GM18508 (cell line): Measurements from ENCODE around the gene GSDMA.

Source experiments
- ATAC-seq: cut with Tn5 transposase; IDR thresholded peaks from one replicate; pipeline ENCODE4 v1.9.1; 2021; ENCODE audit warnings: moderate number of reproducible peaks; ENCODE audit not compliant: insufficient read depth, unreplicated experiment

Gene GSDMA, protein sequence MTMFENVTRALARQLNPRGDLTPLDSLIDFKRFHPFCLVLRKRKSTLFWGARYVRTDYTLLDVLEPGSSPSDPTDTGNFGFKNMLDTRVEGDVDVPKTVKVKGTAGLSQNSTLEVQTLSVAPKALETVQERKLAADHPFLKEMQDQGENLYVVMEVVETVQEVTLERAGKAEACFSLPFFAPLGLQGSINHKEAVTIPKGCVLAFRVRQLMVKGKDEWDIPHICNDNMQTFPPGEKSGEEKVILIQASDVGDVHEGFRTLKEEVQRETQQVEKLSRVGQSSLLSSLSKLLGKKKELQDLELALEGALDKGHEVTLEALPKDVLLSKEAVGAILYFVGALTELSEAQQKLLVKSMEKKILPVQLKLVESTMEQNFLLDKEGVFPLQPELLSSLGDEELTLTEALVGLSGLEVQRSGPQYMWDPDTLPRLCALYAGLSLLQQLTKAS

DNA sequence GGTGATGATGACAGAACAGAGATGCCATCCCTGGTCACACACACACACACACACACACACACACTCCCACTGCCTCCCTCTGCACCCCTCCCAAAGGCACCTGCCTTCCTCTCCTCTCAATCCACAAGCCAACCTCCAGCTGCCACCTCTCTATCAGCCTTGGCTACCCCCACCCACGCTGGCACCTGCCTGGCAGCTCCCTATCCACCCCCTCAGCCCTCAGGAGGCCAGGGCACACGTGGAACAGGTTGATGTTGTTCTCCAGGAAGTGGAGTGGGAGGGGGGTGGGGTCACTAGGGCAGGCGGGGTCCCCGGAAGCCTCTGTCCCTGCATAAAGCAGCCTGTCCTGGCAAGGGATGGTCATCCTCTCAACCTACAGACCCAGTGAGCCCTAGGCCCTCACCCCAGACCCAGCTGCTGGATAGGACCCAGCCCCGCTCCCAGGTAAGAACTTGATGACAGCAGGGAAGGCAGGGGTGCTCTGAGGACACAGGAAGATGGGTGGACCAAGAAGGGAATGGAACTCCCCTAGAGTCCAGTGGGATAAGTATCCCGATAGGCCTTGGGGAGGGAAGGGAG lies at the start of gene GSDMA:
GSDMA (plus strand) TSS at position 363 of the 579 bp plus-strand sequence. CDS start 2,684 bp downstream, outside the sequence.
- ATAC-seq, result no peak

DNA sequence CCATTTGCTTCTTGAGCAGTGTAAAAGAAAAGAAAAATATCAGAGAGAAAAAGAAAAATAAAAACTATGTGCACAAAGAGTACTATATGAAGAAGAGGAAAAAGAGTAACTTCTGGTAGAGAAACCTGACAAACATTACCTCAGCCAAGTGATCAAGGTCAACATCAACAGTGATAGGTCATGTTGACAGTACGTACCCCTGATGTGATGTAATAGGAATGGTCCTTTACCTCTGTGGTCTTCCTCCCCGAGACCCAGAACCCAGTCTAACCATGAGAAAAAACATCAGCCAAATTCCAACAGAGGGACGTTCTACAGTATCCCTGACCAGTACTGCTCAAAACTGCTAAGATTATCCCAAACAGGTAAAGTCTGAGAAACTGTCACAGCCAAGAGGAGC lies 48.8 kb upstream of the GSDMA start:
- no peak for ATAC-seq

DNA sequence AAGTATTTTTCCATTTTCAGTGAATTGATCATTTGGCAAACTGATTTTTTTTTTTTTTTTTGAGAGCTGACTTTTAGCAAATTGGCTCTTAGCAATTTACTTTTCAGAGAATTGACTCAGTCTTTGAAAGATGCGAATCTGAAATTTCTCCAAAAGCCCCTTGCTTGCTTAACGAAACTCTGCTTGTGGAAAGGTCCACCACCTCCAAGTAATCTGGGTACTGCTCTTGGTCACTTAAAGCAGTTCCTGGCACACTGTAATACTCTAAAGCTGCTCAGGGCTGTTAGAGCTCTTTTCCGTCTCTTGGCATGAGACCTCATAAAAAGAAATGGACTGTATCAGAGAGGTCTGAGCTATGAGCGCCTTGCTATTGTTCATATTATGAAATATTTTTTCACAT lies 47.2 kb upstream of the GSDMA start:
- ATAC-seq, result no peak

DNA sequence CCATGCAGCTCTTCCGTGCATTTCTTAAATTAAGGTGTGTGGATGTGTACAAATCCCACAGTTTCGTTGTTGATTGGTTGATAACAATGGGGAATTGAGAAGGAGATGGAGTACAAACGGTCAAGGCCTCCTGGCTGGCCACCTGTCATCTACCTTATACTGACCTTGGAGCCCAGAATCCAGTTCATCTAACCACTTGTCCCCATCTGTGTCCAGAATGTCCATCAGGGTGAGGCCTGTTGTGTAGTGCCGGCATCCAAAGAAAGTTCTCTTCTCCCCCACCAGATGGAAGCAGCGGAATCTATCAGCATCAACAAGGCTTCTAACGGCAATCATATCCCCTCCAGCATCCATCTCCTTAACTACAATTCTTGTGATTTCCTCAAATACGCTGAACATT lies 45.9 kb upstream of the GSDMA start:
- no peak for ATAC-seq

DNA sequence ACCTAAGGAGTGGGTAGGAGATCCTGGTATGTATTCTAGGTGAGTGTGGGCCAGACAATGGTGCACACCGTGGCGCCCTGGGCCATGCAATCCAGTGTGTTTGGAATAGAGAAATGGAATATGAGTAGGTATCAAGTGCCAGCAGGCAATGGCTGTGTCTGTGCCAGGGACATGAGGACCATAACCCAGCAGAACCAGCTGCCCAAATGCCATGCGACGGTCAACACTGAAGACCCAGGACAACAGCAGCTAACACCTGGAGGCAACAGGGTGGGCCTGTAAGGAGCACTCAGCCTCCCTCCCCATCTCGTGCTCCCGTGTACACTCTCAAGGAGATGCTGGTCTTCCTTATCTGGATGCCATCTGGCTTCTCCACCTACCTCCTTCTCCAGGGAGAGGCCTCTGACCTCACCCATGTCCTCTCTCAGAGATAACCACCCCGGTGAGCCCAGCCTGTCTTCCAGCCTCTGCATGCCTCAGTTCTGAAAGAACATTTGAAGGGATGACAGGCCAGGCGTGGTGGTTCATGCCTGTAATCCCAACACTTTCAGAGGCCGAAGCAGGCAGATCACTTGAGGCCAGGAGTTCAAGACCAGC lies 43.6 kb upstream of the GSDMA start:
- ATAC-seq, result no peak

DNA sequence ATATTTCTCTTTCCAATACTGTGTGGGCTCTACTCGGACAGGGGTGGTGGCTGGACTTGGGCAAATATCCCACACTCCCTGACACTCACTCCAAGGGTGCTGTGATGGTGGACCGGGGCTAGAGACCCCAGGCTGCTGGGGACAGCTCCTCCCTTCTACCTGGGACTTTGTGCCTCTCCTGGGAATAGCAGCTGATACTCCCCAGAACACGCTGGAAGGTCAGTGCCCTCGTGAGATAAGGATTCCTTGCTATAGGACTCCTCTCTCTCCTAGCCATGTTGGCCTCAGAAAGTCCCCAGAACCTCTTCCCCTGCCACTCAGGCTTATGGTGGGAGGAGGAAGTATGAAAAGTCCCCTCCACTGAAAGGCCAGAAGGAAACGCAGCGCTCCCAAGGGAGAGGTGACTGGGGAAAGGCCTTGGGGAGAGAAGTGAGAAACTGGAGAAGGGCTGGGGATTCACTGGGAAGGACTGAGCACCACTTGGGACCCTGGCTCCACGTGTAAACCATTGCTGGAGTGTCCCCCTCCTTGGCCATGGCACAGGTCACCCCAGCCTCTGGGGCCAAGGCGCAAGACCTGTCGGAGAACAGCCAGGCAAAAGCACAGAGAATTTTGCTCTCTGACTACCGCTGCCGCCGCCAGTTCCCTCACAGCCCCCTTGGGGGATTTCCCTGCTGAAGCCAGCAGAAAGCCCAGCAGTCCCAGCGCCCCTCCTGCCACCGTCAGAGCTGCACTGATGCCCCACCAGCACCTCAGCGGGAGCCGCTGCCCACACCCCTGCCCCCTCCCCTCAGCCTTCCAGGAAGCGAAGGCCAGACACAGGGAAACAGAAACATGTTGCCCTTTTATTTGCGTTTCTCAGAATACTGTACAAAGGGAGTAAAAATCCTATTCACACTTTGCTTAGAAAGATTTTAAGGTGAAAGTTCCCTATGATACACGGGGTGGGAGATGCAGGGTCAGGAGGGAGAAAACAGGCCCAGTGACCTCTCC lies 42.3 kb upstream of the GSDMA start:
- ATAC-seq, result no peak

DNA sequence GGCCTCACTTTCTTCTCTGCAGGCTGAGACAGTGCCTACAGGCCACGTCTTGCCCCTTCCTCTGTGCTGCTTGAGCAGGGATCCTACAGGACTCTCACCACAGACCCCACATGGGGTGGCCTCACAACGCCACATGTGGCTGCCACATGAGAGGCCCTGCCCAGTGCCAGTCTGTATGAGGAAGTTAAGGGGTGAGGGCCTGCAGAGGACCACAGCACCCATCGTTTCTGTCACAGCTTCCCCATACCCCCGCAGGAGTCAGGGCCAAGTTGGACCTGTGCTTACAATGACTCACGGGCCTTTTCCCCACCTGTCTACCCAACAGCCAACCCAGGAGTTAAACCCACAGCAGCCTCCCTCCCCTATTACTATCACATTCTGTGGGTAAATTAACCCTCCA lies 41.5 kb upstream of the GSDMA start:
- ATAC-seq, result no peak

DNA sequence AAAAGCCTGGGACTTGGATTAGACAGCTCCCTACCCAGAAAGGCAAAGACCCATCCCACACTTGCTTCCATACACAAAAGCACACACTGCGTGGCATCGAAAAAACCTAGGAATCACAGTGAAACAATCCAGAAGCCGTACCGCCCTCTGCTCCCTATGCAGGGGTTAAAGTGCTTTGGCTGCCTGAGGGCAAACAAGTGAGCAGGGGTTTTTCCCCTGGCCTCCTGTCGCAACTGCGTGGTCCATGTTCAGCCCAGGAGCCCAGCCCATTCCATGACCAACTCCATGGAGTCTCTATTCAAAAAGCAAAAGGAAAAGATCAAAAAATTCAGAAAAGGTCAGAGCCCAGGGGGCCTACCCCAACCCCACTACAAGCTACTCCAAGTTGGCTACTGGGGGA lies 40.8 kb upstream of the GSDMA start:
- no peak for ATAC-seq

DNA sequence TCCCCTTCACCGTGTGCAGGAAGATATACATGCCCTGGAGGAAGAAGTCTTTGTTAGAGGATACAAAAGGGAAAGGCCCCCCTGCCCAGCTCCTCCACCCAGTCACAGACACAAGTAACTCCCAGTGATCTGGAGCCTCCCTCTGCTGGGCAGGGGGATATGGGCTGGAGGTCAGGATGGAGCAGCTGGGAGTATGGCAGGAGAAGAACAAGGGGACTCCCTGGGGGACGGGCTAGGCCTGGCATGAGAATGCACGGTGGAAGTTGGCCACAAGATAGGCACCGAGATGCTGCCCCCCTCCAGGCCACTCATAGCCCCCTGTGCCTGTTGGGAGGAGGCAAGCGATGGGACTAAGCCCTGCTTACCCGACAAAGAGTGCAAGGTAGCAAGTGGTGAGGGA lies 39.6 kb upstream of the GSDMA start:
- ATAC-seq, result no peak

DNA sequence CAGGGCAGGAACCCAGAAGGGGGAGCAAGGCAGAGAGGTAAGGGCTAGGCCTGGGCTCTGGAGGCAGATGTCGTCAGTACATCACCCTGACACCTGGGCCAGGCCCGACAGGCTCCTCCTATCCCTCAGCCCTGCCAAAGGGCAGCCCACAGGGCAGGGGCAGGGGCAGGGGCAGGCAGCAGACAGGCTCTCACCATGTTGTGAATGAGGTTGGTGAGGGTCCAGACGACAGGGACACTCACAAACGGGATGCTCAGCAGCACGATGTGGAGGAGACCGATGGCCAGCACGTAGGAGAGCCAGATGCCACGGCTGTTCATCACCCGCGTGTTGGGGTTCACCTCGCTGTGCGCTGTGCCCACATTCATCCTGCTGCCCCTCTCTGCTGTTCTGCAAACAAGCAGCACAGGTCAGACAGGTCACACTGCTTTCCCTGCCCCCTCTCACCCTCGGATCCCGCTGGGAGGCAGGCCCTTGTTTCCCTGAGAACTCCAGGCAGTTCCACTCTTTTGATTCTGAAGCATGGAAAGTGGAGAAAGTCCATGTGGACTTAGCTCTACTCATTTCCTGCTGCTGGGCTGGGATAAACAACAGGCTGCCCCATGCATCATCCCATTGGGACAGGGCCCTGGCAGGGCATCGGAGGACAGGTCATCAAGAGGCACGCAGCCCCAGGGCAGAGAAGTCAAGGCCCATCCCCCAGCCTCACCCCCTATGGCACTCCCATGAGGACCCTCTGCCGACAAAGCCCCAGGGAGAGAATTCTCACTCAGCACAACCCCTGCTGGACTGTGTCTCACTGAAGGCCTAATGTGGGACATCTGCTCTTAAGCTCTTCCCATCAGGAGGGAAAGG lies 38.7 kb upstream of the GSDMA start:
- no peak for ATAC-seq

DNA sequence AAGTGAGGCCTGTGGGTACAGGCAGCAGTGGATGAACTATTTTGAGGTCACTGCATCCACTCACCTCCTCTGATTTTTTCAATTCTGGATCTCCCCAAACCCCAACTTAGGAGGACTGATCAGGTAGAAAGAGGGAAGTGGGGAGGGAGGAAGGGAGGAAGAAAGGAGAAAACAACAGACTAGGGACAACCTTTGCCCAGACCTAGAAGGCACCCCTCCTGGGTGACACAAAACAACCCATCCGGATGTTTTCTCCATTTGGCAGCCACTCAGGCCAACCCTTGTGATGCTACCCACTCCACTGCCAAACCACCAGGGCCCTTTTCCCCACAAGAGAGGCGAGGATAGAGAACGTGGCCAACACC lies 38.1 kb upstream of the GSDMA start:
- ATAC-seq, result no peak

DNA sequence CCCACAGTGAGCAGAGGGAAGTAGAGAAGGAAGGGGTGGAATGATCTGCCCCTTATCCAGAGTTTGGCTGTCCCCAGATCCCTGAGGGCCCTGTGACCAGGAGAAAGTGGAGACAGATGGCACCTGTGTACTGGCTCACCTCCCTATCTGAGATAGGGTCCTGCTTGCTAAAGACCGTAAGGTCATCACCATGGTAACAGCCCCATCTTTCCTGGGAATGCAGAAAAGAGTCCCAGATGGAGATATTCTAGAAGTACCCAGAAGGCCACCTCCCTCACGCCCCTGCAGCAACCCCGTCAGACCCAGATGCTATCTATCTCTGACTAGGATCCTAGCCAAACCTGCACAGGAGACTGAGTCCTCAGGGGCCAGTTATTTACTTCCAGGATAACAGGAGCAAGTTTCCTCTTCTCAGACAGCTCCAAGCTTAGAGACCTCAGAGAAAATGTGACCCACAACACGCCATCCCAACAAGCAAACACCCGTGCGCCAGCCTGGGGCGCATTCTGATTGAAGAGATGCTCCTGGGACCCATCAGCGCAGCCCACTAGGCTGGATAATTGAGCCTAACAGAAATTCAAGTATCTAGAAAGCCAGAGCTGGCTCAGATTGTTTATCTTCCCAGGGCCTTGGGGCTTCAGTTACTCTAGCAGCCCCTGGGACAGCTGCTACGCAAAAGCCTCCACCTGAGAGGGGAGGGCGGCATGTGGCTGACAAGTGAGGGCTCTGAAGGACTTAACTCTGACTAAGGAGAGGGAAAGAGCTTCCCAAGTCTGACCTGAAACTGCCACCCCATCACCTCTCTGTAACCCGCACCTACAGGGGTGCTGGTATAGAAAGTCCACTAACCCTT lies 37.3 kb upstream of the GSDMA start:
- no peak for ATAC-seq

DNA sequence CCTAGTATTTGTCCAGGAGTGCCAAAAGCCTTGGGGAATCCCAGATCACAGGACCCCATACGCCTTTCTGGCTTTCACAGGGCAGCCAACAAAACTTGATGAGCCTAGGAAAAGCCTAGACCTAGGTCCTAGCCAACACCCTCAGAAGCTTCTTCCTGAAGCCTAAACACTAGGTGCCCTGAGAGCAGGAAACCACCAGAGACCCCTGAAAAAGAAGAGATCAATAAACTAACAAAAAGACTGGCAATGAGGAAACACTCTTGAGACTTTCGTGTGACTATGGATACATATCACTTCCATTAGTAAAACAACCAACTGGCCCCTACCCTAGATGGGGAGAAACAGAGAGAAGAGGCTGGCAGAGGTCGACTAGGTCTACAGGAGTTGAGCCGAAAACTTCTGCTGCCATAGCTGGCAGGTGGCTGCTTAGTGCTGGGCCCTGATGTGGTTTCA lies 36.6 kb upstream of the GSDMA start:
- no peak for ATAC-seq

DNA sequence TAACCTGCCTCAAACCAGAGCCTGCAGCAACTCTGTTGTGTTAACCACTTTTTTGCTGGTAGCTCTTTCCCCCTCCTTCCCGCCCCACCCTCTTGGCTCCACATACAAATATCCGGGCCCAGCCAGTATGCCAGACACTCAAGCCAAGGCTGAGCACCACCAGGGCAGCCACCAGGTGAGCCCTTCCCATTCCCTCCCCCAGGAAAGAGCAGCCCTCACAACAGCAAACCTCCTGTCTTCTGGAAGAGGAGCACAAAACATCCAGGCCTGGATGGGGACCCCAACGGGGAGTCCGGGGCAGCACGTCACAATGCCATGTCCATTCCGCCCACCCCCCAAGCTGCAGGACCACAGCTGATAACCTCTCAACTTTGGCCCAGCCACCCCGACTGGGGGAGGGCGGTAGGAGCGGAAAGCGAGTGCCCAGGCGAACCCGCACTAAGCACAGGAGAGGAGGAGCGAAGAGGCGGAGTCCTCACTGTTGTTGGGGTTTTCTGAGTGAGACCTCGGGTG lies 36.2 kb upstream of the GSDMA start:
- ATAC-seq, result no peak

DNA sequence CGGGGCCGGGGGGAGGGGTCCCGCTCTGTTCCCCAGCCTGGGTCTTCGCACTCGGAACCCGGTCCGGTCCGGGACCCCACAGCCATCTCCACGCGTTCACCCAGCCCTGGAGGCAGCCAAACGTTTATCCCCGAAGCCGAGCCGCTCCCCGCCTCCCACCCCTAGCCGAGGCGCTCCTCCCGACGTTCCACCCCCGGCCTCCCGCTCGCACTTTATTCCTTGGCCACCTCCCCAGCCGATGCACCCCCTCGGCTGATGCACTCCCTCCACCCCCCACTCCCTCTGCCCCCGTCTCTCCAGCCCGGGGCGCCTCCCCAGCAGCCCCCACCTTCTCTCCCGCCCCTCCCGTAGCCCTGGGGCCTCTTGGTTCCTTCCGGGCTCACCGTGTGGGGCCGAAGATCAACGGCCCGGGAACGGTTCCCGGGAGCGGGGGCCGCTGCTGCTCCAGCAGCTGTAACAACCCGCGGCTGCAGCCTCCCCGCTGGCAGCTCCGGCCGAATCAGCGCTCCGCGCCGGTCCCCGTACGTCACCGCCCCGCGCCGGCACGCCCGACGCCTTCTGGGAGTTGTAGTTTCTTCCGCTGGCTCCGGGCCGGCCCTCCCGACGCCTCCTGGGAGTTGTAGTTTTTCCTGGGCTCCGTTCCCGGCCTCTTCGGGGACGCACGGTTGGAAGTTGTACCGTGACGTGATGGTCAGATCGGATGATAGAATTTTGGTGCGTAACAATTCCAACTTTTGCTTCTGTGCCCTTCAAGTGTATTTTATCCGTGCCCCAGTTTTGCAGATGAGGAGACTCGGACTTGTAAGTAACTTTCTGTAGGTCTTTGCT lies 35.5 kb upstream of the GSDMA start, which contains the start of the genes LRRC3C and ORMDL3:
LRRC3C (plus strand) TSS at position 632 of the 828 bp plus-strand sequence. CDS start 13,792 bp downstream, outside the sequence.
ORMDL3 (minus strand) TSS at position 501 of the 828 bp plus-strand sequence. CDS start 3,398 bp downstream, outside the sequence.
- no peak for ATAC-seq

DNA sequence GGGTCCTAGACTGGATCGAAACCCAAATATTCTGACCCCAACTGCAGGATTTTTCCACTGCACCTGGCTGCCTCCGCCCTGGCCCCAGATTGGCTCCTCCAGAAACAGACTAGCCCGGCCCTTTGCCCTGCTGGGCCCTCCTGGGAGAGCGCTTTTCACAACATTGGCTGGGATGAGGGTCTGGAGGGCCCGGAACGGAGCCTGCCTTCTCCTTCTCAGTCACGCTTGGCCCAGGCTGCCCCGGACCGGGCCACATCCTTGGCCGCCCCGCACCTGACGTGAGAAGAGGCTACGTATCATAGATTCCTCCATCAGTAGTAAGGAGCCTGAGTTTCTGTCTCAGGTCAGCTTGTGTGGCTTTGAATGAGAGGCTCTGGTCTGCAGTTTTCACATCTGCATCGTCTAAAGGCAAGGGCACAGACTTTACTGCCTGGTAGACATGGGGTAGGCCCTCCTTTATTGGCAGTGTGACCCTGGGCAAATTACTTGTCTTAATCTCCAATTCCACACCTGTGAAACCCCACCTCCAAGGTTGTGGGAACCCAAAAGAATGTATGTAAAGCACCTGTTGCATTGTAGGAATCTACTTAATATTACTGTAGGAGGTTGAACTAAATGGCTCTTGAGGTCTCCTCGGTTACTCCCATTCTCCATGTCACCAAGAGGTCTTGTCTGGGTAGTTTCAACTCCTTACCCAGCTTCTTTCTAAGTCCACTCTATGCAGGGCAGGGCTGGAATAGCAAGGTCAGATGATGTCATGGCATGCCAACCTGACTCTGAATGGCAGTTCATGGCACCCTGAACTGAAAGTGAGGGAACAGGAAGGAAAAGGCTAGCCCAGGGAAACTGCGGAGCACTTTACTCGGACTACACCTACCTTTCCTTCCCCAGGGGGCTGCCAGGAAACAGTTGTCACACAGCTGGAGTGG lies 34.6 kb upstream of the GSDMA start:
- ATAC-seq, result no peak
